ENCODE results near the gene TRIAP1. TPM values are rescaled to one million over a fixed set of nuclear protein-coding genes. Genes with fewer than 3 reads are reported as not detected.
"Not testable (repeated sequence)": the region's sequence is repeated elsewhere in the genome, so short reads cannot be mapped to it uniquely, and the experiment has no call there.

TRIAP1 gene
- total RNA-seq, 1 donor from 2014 or later: 16.1 TPM

GRCh38 chr12:120470150-120470784, 24.1 kb upstream of the TRIAP1 start:
- ATAC-seq (peak; percentile 26), DNase-seq (ENCODE audit: missing footprints) (no peak)
- intact Hi-C loops (cut with DNase I): no loop called here

DNA sequence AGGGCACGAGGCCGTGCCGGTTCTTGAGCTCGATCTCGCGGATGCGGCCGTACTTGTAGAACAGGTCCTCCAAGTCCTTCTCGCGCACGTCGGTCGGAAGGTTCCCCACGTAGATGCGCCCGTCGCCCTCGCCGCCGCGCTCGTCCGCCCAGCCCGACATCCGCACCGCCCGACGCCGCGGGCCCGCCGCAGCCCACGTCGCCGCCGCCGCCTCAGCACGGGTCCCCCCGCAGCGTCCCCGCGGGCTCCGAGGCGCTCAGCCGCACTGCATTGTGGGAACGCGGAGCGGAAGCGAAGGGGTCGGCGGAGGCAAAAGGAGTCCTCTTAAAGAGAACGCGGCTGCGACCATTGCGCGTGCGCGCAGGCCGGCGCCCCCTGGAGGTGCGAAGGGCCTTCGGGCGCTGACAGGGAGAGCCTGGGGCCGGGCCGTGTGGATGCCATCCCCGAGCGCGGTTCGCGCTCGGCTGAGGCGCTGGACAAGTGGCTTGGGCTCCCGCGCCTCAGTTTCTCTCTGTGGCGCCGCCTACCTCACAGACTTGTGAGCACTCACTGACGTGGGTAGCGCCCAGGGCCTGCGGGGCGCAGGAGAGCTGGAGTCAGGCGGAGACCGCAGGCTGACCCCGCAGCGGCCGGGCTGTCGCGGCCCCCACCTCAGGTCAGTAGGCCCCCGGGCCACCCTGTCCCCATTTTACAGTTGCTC, 23.4 kb upstream of the TRIAP1 start, which contains the start of gene SRSF9:
Gene SRSF9 (minus strand): TSS at position 299 of the 700 bp plus-strand sequence. CDS start 139 bp downstream, at position 160.
- intact Hi-C loops (cut with DNase I): loop anchor here (1.0 kb wide), 1 partner anchor 27 kb away; the partner anchor contains the start of gene DYNLL1
- ATAC-seq: peak; percentile 98

DNA sequence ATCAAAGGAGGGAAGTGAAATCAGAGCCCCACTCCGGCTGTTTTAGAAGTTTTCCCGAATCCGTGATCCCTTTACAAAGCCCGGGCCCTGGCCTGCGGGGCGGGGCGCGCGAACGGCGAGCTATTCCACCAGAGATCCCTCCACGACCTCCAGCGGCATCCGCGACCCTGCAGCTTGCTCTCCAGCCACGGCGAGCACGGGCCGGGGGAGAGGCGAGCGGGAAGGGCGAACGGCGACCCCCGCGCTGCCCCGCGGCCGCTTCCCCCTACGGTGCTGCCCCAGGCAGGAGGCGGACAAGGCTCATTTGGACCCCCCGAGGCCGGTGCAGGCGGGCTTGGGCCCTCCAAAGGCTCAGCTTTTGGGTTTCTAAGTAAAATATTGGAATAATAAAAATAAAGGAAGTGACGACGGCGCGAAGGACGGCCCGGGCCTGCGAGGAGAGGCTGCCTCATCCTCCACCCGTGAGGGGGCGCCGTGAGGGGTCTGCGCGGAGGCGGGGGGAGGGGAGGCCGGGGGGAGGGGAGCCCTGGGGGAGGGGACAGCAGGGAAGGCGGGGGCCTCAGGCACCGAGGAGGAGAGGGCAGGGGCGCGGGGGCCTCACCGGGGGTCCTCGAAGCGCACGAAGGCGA, 22.8 kb upstream of the TRIAP1 start:
- peak; percentile 74 for DNase-seq (ENCODE audit: missing footprints)
- peak; percentile 18 for ATAC-seq
- intact Hi-C loops (cut with DNase I): loop anchor here (1.0 kb wide), 1 partner anchor 27 kb away; the partner anchor contains the start of gene DYNLL1

More for the DNA sequence above, 23.4 kb upstream of the TRIAP1 start, which contains the start of gene SRSF9:
- peak; percentile 98 for DNase-seq (ENCODE audit: missing footprints)

DNA sequence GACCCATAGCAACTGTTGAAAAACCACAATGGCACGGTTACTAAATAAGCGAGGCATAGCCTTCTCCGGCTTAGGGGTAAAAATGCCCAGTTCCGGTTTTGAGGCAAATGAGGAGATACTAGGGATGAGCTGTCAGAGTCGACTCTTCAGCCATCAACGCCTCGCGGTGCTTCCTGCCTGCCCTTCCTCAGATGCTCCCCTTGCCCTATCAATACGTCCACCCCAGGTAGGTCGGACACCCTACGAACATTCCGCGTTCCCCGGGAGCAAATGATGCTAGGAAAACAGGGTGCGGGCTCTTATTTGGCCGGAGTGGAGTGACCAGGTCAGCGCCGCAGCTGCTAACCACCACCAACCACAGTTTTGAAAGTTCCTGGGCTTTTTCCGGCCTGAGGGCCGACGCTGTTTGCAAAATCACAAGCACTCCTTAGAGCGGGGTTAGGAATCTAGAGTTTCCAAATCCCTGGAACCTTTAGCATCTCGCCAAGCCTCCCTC, 22.2 kb upstream of the TRIAP1 start:
- no peak for ATAC-seq
- DNase-seq (ENCODE audit: missing footprints): no peak
- intact Hi-C loops (cut with DNase I): no loop called here

GRCh38 chr12:120467439-120467838, 21.3 kb upstream of the TRIAP1 start:
- intact Hi-C loops (cut with DNase I): no loop called here
- ATAC-seq (no peak), DNase-seq (ENCODE audit: missing footprints) (no peak)

- DNase-seq (ENCODE audit: missing footprints) (no peak), ATAC-seq (no peak)
- intact Hi-C loops (cut with DNase I): no loop called here
These were observed 20.6 kb upstream of the TRIAP1 start for GRCh38 chr12:120466560-120467315.

DNA sequence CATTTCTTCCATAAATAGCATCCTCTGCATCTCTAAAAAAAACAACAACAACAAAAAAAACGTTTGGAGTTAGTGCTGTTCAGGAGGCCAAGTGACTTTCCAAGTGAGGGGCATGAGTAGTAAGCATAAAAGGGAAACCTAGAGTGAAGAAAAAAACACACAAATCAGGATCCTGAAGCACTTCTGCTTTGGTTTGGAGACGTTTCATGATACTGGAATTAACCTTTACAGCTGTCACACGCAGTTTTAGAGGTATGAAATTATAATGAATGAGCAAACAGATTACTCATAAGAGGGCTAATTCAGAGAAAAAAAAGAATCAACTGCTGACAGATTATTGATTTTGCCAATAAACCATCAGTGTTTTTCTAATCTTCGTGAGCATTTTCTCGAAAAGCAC, 19.6 kb upstream of the TRIAP1 start:
- intact Hi-C loops (cut with DNase I): no loop called here
- no peak for ATAC-seq
- DNase-seq (ENCODE audit: missing footprints): no peak

DNA sequence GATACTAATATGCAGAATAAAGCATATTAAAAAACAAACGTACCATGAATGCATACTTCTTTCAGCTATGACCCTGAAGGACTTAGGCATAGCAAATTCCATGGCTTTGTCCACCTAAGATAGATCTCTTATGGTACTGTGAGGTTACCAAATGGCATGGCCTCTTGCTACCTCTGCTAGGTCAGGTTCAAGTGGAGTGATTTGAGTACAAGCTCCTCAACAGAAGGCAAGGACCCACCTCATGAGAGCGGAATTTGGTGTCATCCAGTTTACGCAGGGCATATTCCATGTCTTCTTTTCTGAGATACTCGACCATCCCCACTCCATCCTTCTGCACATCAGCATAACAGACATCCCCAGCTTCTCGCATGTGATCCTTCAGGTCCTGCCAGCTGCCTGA, 17.5 kb upstream of the TRIAP1 start:
- no peak for DNase-seq (ENCODE audit: missing footprints)
- ATAC-seq: no peak
- intact Hi-C loops (cut with DNase I): no loop called here

- DNase-seq (ENCODE audit: missing footprints): no peak
- intact Hi-C loops (cut with DNase I): no loop called here
- no peak for ATAC-seq
These were observed 16.0 kb upstream of the TRIAP1 start for GRCh38 chr12:120462099-120462640.

GRCh38 chr12:120460157-120460556, 14.0 kb upstream of the TRIAP1 start:
- intact Hi-C loops (cut with DNase I): no loop called here
- no peak for DNase-seq (ENCODE audit: missing footprints)
- ATAC-seq: no peak

- intact Hi-C loops (cut with DNase I): no loop called here
- ATAC-seq (no peak), DNase-seq (ENCODE audit: missing footprints) (no peak)
These were observed 10.9 kb upstream of the TRIAP1 start for GRCh38 chr12:120457133-120457532.

DNA sequence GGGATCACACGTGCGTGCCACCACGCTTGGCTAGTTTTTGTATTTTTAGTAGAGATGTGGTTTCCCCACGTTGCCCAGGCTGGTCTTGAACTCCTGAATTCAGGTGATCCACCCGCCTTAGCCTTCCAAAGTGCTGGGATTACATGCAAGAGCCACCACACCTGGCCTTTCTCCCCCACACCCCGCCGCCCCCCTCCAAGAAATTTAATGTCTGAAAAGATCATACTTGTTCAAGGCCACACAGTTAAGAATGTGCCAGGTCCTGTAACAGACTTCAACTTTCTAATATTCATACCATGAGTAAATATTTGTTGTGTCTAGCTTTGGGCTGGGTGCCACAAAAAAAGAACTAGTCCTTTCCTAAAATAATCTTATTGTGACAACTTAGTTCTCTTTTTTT, 9.1 kb upstream of the TRIAP1 start:
- DNase-seq (ENCODE audit: missing footprints): no peak
- no peak for ATAC-seq
- intact Hi-C loops (cut with DNase I): no loop called here

GRCh38 chr12:120453977-120454376, 7.8 kb upstream of the TRIAP1 start:
- DNase-seq (ENCODE audit: missing footprints): no peak
- no peak for ATAC-seq
- intact Hi-C loops (cut with DNase I): no loop called here

- intact Hi-C loops (cut with DNase I): no loop called here
- DNase-seq (ENCODE audit: missing footprints) (no peak), ATAC-seq (no peak)
These were observed 7.0 kb upstream of the TRIAP1 start for GRCh38 chr12:120453060-120453750.

GRCh38 chr12:120452524-120452923, 6.3 kb upstream of the TRIAP1 start:
- DNase-seq (ENCODE audit: missing footprints); intact Hi-C loops (cut with DNase I); ATAC-seq: not testable (repeated sequence)

- ATAC-seq (no peak), DNase-seq (ENCODE audit: missing footprints) (no peak)
- intact Hi-C loops (cut with DNase I): loop anchor here (5.0 kb wide), 1 partner anchor 49 kb away; the partner anchor contains the start of gene DYNLL1
These were observed 1.8 kb upstream of the TRIAP1 start for GRCh38 chr12:120447992-120448391.

GRCh38 chr12:120446844-120447178, 627 bp upstream of the TRIAP1 start:
- intact Hi-C loops (cut with DNase I): loop anchor here (5.0 kb wide), 1 partner anchor 50 kb away; the partner anchor contains the start of gene DYNLL1
- not testable (repeated sequence) for ATAC-seq; DNase-seq (ENCODE audit: missing footprints)

DNA sequence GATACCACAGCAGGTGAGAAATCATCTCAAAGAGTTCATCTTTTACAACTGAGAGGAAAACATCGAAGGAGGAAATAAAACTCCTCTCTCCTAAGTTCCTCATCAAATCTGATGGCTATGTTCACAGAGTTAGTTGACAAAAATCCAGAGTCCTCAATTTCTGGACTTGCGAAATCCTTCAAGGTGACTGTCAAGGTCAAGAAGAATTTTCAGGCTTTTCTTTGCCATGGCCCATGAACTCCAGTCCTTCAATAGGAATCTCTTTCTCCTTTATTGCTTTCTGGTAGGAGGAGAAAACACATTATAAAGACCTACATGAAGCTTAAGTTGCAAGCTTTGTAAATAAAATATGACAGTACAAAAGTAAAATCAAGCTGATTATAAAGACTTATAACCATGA, 1.5 kb downstream of the TRIAP1 start:
- intact Hi-C loops (cut with DNase I): loop anchor here (5.0 kb wide), 1 partner anchor 53 kb away; the partner anchor contains the start of gene DYNLL1
- DNase-seq (ENCODE audit: missing footprints) (no peak), ATAC-seq (no peak)
